ENCODE data around the gene RHBDF2.
"Not testable (repeated sequence)": the region's sequence is repeated elsewhere in the genome, so short reads cannot be mapped to it uniquely, and the experiment has no call there.

Gene RHBDF2

GRCh38 chr17:76524598-76525512, 23.6 kb upstream of the RHBDF2 start:
- no peak for DNase-seq (ENCODE audit: low read depth)

DNA sequence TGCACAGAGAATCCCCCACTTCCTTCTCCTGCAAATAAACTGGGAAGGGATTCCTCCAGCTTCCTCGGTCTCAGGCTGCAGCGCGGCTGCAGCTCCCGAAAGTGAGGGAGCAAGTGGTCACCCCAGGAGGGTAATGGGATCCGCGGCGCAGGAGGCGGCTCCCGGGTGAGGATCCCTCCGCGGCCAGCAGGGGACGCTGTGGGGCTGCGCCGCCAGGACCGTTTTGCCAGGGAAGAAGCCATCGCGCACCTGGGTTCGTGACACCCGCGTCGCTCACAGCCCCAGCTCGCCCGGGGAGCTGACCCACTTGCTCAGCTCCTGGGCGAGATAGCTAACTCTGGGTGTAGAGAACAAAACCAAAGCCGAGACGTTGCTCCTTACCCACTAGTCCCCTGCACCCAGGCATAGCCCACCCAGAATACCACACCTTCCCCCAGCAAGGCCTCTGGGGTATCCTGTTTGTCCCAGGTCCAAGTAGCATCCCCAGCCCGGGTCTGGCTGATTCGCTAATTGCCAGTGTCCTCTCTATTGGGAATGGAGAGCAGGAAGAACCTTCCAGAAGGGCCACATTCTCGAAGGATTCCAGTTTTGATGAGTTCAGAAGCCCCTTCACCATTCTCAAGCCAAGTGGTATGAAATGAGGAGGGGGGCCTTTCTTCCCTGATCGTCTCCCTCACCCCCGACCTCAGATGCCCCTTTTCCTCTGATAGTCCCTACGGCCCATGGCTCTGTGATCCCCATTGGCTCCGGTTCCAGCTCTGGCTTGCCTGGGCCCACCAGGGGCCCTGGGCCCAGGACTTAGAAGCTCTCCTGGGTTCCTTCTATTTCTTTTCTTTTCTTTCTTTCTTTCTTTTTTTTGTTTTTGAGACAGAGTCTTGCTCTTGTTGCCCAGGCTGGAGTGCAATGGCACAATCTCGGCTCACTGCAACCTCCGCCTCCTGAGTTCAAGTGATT, 22.1 kb upstream of the RHBDF2 start:
- DNase-seq (ENCODE audit: low read depth) = peak; percentile 74

GRCh38 chr17:76521683-76522082, 20.5 kb upstream of the RHBDF2 start:
- DNase-seq (ENCODE audit: low read depth) = not testable (repeated sequence)

DNA sequence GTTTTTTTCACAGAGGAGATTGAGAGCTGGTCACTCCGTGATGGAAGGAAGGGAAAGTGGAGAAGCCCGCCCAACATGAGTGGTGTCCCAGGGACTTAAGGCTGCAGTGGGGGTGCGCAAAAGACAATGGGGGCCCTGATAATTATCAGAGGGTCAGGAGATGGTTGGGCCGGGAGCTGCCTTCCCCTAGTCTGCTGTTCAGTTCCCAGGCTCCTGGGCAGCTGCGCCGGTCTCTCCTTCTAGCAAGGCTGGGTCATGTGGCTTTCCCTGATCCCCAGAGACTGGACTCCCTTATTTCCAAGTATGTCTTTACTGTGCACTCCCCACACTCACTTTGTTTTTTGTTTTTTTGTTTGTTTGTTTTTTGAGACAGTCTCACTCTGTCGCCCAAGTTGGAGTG, 20.0 kb upstream of the RHBDF2 start:
- DNase-seq (ENCODE audit: low read depth) = no peak

- no peak for DNase-seq (ENCODE audit: low read depth)
Measured at GRCh38 chr17:76519048-76519966, 18.1 kb upstream of the RHBDF2 start.

DNA sequence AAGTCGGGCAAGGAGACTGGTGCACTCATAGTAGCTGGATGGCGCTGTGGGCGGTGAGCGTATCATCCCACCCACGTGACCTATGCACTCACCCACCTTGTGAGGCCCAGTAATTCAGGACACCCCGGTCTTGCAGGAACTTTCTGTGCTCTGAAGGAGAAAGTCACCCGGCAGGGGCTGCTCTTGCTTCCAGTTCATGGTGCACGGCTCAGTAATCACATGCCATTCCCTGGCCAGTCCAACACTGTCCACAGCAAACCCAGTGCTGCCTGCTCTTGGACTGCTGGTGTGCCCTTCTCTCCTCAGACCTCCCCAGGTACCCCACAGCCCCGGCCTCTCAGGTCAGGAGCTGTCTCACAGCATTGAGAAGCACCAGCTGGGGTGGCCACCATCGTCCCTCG, 16.4 kb upstream of the RHBDF2 start:
- DNase-seq (ENCODE audit: low read depth) = no peak

DNA sequence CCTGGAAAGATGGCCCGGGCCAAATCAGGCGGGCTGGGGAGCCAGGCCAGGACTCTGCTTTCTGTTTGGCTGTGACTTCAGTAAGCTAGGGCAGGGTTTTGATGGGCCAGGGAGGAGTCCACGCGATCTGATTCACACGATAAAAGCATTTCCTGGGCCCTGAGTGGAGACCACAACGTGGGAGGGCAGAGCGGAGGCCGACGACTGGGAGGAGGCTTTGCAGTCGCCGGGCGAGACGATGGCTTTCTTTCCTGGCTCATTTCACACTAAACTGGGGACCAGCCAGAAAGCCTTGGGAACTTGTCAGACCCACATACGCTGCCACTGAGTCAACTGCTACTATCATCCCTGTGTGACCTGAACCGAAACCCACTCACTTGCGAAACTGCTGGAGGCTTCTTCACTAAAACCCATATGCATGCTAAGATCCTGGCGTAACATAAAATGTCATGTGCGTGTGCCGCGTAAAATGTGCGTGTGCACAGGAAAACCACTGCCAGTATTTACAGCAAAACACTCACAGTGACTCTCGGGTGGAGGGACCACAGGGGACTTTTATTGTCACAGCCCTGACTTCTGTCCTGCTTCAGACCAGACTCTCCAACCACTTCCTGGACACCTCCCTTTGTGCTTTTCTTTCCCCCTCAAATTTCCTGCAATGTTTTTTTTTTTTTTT, 14.2 kb upstream of the RHBDF2 start:
- DNase-seq (ENCODE audit: low read depth) = peak; percentile 63

- not testable (repeated sequence) for DNase-seq (ENCODE audit: low read depth)
Measured at GRCh38 chr17:76514355-76514754, 13.1 kb upstream of the RHBDF2 start.

DNA sequence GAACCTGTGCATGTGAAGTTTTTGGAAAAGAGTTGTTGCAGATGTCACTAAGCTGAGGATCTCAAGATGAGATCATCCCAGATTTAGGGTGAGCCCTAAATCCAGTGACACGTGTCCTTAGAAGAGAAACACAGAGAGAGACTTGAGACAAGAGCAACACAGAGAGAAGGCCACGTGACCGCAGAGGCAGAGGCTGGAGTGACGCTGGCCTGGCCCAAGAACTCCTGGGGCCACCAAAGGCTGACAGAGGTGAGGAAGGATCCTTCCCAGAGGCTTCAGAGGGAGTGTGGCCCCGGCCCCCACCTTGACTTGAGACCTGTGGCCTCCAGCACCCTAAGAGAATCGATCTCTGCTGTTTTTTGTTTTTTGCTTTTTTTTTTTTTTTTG, 12.1 kb upstream of the RHBDF2 start:
- no peak for DNase-seq (ENCODE audit: low read depth)

DNA sequence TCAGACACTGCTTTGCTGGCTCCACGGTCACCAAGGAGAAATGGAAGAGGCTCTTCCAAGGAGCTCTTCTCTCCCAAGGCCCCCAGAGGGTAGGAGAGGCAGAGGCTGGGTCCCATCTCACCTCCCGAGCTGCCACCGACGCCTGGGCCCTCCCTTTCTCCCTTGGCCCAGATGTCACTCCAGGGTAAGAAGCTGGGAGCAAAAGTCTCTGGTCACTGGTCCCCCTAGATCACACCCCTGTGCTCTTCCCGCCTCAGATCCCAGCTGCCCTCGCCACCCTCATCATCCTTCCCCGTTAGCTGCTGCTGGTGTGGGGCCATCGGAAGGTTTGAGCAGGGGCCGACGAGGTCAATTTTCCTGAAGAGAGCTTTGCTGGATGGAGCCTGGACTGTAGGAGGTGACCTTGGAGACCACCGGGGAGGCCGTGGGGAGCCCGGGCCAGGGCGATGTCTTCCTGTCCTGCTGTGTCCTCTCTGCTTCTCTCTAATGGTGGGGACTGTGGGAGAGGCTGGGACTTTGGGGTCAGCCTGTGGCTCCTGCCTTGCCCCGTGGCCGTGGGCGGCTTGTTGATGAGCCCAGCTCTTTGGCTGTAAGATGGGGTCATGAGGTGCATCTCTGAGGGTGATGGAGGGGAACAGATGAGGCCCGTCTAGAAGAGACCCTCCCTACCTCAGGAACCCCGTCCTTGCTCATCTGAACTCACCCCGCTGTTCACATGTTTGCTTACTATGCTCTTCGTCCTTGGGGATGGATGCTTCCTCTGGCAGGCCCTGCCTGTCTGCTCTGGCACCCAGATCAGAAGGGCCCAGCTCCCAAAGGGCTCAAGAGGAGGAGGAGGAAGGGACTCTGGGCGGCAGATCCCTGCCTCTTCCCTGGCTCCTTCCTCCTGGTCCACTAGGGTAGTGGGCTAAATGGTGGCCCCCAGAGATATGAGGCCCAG, 11.4 kb upstream of the RHBDF2 start:
- DNase-seq (ENCODE audit: low read depth) = no peak

- no peak for DNase-seq (ENCODE audit: low read depth)
Measured at GRCh38 chr17:76511668-76512365, 10.6 kb upstream of the RHBDF2 start.

GRCh38 chr17:76510831-76511244, 9.6 kb upstream of the RHBDF2 start:
- DNase-seq (ENCODE audit: low read depth) = no peak

- DNase-seq (ENCODE audit: low read depth) = not testable (repeated sequence)
Measured at GRCh38 chr17:76508472-76509063, 7.3 kb upstream of the RHBDF2 start.

GRCh38 chr17:76506408-76507345, 5.5 kb upstream of the RHBDF2 start:
- peak; percentile 84 for DNase-seq (ENCODE audit: low read depth)

GRCh38 chr17:76504117-76504516, 2.9 kb upstream of the RHBDF2 start:
- no peak for DNase-seq (ENCODE audit: low read depth)

DNA sequence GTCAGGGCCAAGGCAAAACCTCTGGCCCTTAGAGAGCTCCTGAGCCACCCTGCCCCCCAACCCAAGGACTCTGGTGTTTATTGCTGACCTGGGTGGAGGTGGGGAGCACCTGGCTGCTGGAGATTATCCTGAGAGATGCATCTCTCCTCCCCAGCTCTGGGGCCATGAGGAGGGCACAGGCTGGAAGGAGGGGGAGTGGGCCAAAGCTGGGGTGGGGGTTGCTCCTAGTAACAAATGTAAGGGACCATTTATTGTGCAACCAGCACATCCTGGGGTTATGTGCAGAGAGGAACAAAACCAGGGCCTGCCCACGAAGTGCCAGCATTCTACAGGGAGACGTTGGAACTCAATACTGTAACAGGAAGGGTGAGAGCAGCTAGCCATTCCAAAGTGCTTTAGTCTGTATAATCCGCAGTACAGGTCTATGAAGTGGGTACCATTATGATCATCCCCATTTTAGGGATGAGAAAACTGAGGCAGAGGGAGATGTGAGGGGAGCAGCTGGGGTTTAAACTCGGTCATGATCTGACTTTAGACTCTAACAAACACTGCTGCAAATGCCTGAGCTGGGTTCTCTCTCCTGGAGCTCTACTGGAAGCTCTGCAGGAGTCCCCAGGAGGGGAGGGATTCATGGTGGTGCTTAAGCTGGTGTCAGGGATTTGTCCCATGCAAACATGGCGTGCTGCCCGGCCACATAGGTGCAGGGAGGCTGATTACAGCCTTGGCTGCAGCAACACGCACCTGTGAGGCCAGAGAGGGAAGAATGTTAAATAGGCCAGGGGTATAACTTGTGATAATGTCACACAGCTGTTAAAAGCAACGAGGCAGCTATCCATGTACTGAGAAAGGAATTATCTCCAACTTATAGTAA, 1.4 kb upstream of the RHBDF2 start:
- no peak for DNase-seq (ENCODE audit: low read depth)

DNA sequence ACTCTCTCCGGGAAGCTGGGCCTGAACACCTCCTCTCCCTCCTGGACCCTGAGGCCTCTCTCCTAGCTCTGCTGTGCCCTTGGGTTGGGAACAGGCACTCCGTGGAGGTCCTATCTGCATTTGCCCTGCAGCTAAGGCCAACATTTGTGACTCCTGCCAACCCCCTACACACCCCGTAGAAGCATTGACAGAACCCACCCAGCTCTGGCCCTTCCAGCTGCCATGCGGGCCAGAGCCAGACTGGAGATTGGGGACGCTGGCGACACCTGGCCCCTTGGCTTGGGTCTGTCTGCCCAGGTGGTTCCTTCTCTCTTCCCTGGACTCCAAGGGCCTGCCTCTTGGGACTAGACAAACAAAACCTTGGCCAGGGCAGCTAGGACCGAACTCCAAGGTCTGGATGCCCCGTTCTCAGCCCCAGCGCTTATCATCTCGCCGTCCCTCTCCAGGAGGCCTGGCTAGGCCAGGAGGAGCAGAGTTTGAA, 644 bp upstream of the RHBDF2 start:
- no peak for DNase-seq (ENCODE audit: low read depth)

All from activated T-cell treated with anti-CD3 and anti-CD28 coated beads for 1 hour (primary cell).